ENCODE results near the gene GLIPR1L2. TPM values are rescaled to one million over a fixed set of nuclear protein-coding genes. Genes with fewer than 3 reads are reported as not detected.

Gene GLIPR1L2
- total RNA-seq, 4 donors from 2014 or later, result 0.15 to 0.29 (median 0.19) TPM; not detected in 1

GRCh38 chr12:75350413-75350812 lies 40.5 kb upstream of the GLIPR1L2 start:
- no peak for DNase-seq
- intact Hi-C loops (cut with DNase I), result no loop called here
- no peak overlapping the region for H3K4me3 ChIP-seq
- WGBS, 2 donors, result 71 to 90% methylated on average over 1 of the region's 2 CpGs
- H3K4me1 ChIP-seq, result no peaks in the 10 kb centered on the region
- TF ChIP-seq POLR2A (IDR thresholded peaks at IDR 0.05) (no peak), CTCF (IDR thresholded peaks at IDR 0.05) (no peak)
- no peaks in the 10 kb centered on the region for H3K36me3 ChIP-seq
- no peaks in the 10 kb centered on the region for H3K27me3 ChIP-seq
- no peaks in the 10 kb centered on the region for H3K9me3 ChIP-seq
- H3K27ac ChIP-seq, result no peak overlapping the region

- no peak overlapping the region for H3K27ac ChIP-seq
- no peaks in the 10 kb centered on the region for H3K27me3 ChIP-seq
- no peak overlapping the region for H3K4me3 ChIP-seq
- no peaks in the 10 kb centered on the region for H3K4me1 ChIP-seq
- no peaks in the 10 kb centered on the region for H3K9me3 ChIP-seq
- DNase-seq, result no peak
- intact Hi-C loops (cut with DNase I), result no loop called here
- no peaks in the 10 kb centered on the region for H3K36me3 ChIP-seq
- TF ChIP-seq CTCF (IDR thresholded peaks at IDR 0.05) (no peak), POLR2A (IDR thresholded peaks at IDR 0.05) (no peak)
These were observed 36.9 kb upstream of the GLIPR1L2 start for GRCh38 chr12:75354011-75354410.

- no peak for DNase-seq
- intact Hi-C loops (cut with DNase I), result no loop called here
- Histone ChIP-seq H3K27me3 (no peaks in the 10 kb centered on the region), H3K4me3 (no peak overlapping the region), H3K4me1 (no peaks in the 10 kb centered on the region), H3K36me3 (no peaks in the 10 kb centered on the region), H3K9me3 (no peaks in the 10 kb centered on the region), H3K27ac (no peak overlapping the region)
- no peak for TF ChIP-seq CTCF (IDR thresholded peaks at IDR 0.05)
- TF ChIP-seq POLR2A (IDR thresholded peaks at IDR 0.05), result no peak
These were observed 30.0 kb upstream of the GLIPR1L2 start for GRCh38 chr12:75360920-75361319.

GRCh38 chr12:75361408-75361807 lies 29.5 kb upstream of the GLIPR1L2 start:
- H3K36me3 ChIP-seq, result no peaks in the 10 kb centered on the region
- no peaks in the 10 kb centered on the region for H3K9me3 ChIP-seq
- no peak overlapping the region for H3K27ac ChIP-seq
- WGBS, 2 donors, result 57 to 67% methylated on average over 1 of the region's 1 CpG
- TF ChIP-seq CTCF (IDR thresholded peaks at IDR 0.05) (no peak), POLR2A (IDR thresholded peaks at IDR 0.05) (no peak)
- no peaks in the 10 kb centered on the region for H3K27me3 ChIP-seq
- H3K4me1 ChIP-seq, result no peaks in the 10 kb centered on the region
- H3K4me3 ChIP-seq, result no peak overlapping the region
- intact Hi-C loops (cut with DNase I), result no loop called here
- no peak for DNase-seq

GRCh38 chr12:75364919-75365318 lies 26.0 kb upstream of the GLIPR1L2 start:
- no peaks in the 10 kb centered on the region for H3K27me3 ChIP-seq
- H3K9me3 ChIP-seq, result no peaks in the 10 kb centered on the region
- no peak overlapping the region for H3K4me3 ChIP-seq
- TF ChIP-seq CTCF (IDR thresholded peaks at IDR 0.05) (no peak), POLR2A (IDR thresholded peaks at IDR 0.05) (no peak)
- DNase-seq, result no peak
- no peaks in the 10 kb centered on the region for H3K36me3 ChIP-seq
- H3K4me1 ChIP-seq, result no peaks in the 10 kb centered on the region
- no peak overlapping the region for H3K27ac ChIP-seq
- intact Hi-C loops (cut with DNase I), result no loop called here

All from esophagus squamous epithelium (tissue), 5 donors.